SK-MEL-5 (cell line): ENCODE results near the gene MBL2. TPM values are rescaled to one million over a fixed set of nuclear protein-coding genes. Genes with fewer than 3 reads are reported as not detected.

Experiments used
- DNase-seq: peaks from one replicate; pipeline ENCODE4 v3.0.0-alpha.2; 2016; ENCODE audit warnings: low read depth, low spot score
- in situ Hi-C: cut with HindIII; loops from 2 replicates; pipeline ENCODE4 v1.10.0; 2016; ENCODE audit warnings: low sequenced_read_pairs, high pct_unique_total_duplicates, low pct_unique_long_range_greater_than_20kb
- total RNA-seq: library from RNA; depleted of rRNA; stranded (reverse); fragments of >200 nt; shearing (Covaris generic); gene quantifications from 2 replicates; pipeline ENCODE4 v1.2.3, GENCODE V29; 2014

The MBL2 gene
- total RNA-seq, 1 experiment from 2014 or later, result not detected

- in situ Hi-C loops, result no loop called here
- no peak for DNase-seq
Observed at GRCh38 chr10:52776471-52776903, 3.9 kb upstream of the MBL2 start.

- in situ Hi-C loops, result no loop called here
- no peak for DNase-seq
Observed at GRCh38 chr10:52775132-52775647, 2.6 kb upstream of the MBL2 start.

- DNase-seq, result no peak
- in situ Hi-C loops, result no loop called here
Observed at GRCh38 chr10:52774600-52775106, 2.1 kb upstream of the MBL2 start.

- in situ Hi-C loops, result no loop called here
Observed at GRCh38 chr10:52774182-52774581, 1.6 kb upstream of the MBL2 start.

GRCh38 chr10:52771534-52772445 lies 794 bp downstream of the MBL2 start:
- in situ Hi-C loops, result no loop called here
- DNase-seq, result no peak

More at GRCh38 chr10:52774182-52774581, 1.6 kb upstream of the MBL2 start:
- DNase-seq, result no peak

GRCh38 chr10:52770904-52771303 lies 1.7 kb downstream of the MBL2 start:
- no peak for DNase-seq
- in situ Hi-C loops, result no loop called here

GRCh38 chr10:52769966-52770365 lies 2.6 kb downstream of the MBL2 start:
- DNase-seq, result no peak
- in situ Hi-C loops, result no loop called here

- in situ Hi-C loops, result no loop called here
- peak; percentile 96 for DNase-seq
Observed at GRCh38 chr10:52768001-52768532, 4.5 kb downstream of the MBL2 start.

GRCh38 chr10:52762088-52762487 lies 10.5 kb downstream of the MBL2 start:
- in situ Hi-C loops, result no loop called here
- DNase-seq, result no peak

GRCh38 chr10:52759154-52759553 lies 13.4 kb downstream of the MBL2 start:
- in situ Hi-C loops, result no loop called here
- no peak for DNase-seq

- no peak for DNase-seq
- in situ Hi-C loops, result no loop called here
Observed at GRCh38 chr10:52758406-52758805, 14.2 kb downstream of the MBL2 start.

GRCh38 chr10:52757773-52758172 lies 14.8 kb downstream of the MBL2 start:
- in situ Hi-C loops, result no loop called here
- no peak for DNase-seq

GRCh38 chr10:52756966-52757365 lies 15.6 kb downstream of the MBL2 start:
- DNase-seq, result no peak
- in situ Hi-C loops, result no loop called here

- DNase-seq, result no peak
- in situ Hi-C loops, result no loop called here
Observed at GRCh38 chr10:52756295-52756694, 16.3 kb downstream of the MBL2 start.

GRCh38 chr10:52755297-52756062 lies 17.1 kb downstream of the MBL2 start:
- in situ Hi-C loops, result no loop called here
- no peak for DNase-seq

GRCh38 chr10:52752801-52753445 lies 19.7 kb downstream of the MBL2 start:
- DNase-seq, result no peak
- in situ Hi-C loops, result no loop called here

GRCh38 chr10:52752261-52752660 lies 20.3 kb downstream of the MBL2 start:
- in situ Hi-C loops, result no loop called here
- no peak for DNase-seq

- in situ Hi-C loops, result no loop called here
- DNase-seq, result no peak
Observed at GRCh38 chr10:52751337-52751736, 21.2 kb downstream of the MBL2 start.
